ENCODE data around the gene PRR20E.
"Not testable (repeated sequence)": the region's sequence is repeated elsewhere in the genome, so short reads cannot be mapped to it uniquely, and the experiment has no call there.

The PRR20E gene

DNA sequence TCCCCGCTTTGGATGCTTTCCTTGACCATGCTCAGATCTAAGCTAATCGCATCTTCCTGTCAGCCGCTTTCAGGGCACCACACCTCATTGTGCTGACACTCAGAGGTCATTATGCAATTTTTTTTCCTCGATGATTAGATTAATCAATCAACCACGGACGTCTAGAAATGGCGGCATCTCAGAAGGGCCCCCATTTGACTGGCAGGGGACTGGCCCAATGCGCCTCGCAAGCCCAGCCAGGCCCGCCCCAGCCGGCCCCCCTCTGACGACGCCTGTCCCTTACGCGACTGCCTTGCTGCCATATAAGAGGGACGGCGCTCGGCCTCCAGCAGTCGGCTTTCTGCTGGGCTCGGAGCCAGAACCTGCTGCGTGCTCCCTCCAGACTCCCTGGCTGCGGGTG lies at the start of gene PRR20E:
Gene PRR20E (plus strand): TSS at position 301 of the 400 bp plus-strand sequence. CDS start 387 bp downstream, outside the sequence.
- not testable (repeated sequence) for H3K9ac ChIP-seq (ENCODE audit: low read length in 2 of 2); H3K27me3 ChIP-seq (ENCODE audit: control insufficient read depth in 1 of 2, insufficient read depth in 2 of 2, low read length in 2 of 2); H3K9me3 ChIP-seq (ENCODE audit: control insufficient read depth in 2 of 2, low read length in 2 of 2); H3K36me3 ChIP-seq (ENCODE audit: control insufficient read depth in 2 of 2, insufficient read depth in 2 of 2, low read length in 2 of 2); H3K27ac ChIP-seq (ENCODE audit: low read length); H3K4me1 ChIP-seq (ENCODE audit: control insufficient read depth, insufficient read depth, low read length); H3K4me3 ChIP-seq (ENCODE audit: low read length in 2 of 2)

- Histone ChIP-seq H3K27ac (ENCODE audit: low read length) (no peak overlapping the region), H3K4me3 (ENCODE audit: low read length in 2 of 2) (no peak overlapping the region), H3K9me3 (ENCODE audit: control insufficient read depth in 2 of 2, low read length in 2 of 2) (no peaks in the 10 kb centered on the region), H3K9ac (ENCODE audit: low read length in 2 of 2) (no peak overlapping the region), H3K4me1 (ENCODE audit: control insufficient read depth, insufficient read depth, low read length) (peaks cover 3% of the 10 kb centered on the region), H3K27me3 (ENCODE audit: control insufficient read depth in 1 of 2, insufficient read depth in 2 of 2, low read length in 2 of 2) (no peaks in the 10 kb centered on the region), H3K36me3 (ENCODE audit: control insufficient read depth in 2 of 2, insufficient read depth in 2 of 2, low read length in 2 of 2) (no peaks in the 10 kb centered on the region)
Measured at GRCh38 chr13:57123681-57124080, 43.3 kb upstream of the PRR20E start.

DNA sequence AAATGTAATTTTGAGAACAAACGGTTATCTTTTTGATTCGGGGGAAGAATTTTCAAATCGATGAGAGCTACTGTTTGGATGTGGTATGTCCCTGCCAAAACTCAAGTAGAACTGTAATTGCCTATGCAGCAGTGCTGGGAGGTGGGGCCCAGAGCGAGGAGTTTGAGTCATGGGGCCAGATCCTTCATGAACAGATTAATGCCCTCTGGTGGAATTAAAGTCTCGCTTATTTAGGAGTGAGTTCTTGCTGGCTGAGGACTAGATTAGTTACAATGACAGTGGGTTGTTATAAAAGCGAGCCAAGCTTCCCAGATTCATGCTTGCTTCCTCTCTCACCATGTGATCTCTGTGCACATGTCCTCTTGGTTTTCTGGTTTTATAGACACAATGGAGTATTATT lies 38.1 kb upstream of the PRR20E start:
- Histone ChIP-seq H3K27me3 (ENCODE audit: control insufficient read depth in 1 of 2, insufficient read depth in 2 of 2, low read length in 2 of 2) (no peaks in the 10 kb centered on the region), H3K9ac (ENCODE audit: low read length in 2 of 2) (no peak overlapping the region), H3K9me3 (ENCODE audit: control insufficient read depth in 2 of 2, low read length in 2 of 2) (no peaks in the 10 kb centered on the region), H3K36me3 (ENCODE audit: control insufficient read depth in 2 of 2, insufficient read depth in 2 of 2, low read length in 2 of 2) (no peaks in the 10 kb centered on the region), H3K4me3 (ENCODE audit: low read length in 2 of 2) (no peak overlapping the region), H3K27ac (ENCODE audit: low read length) (no peak overlapping the region), H3K4me1 (ENCODE audit: control insufficient read depth, insufficient read depth, low read length) (no peaks in the 10 kb centered on the region)

GRCh38 chr13:57136093-57136492 lies 30.9 kb upstream of the PRR20E start:
- Histone ChIP-seq H3K36me3 (ENCODE audit: control insufficient read depth in 2 of 2, insufficient read depth in 2 of 2, low read length in 2 of 2) (no peaks in the 10 kb centered on the region), H3K27me3 (ENCODE audit: control insufficient read depth in 1 of 2, insufficient read depth in 2 of 2, low read length in 2 of 2) (no peaks in the 10 kb centered on the region), H3K4me1 (ENCODE audit: control insufficient read depth, insufficient read depth, low read length) (no peaks in the 10 kb centered on the region), H3K27ac (ENCODE audit: low read length) (no peak overlapping the region), H3K9ac (ENCODE audit: low read length in 2 of 2) (no peak overlapping the region), H3K4me3 (ENCODE audit: low read length in 2 of 2) (no peak overlapping the region), H3K9me3 (ENCODE audit: control insufficient read depth in 2 of 2, low read length in 2 of 2) (no peaks in the 10 kb centered on the region)

- Histone ChIP-seq H3K27ac (ENCODE audit: low read length) (no peak overlapping the region), H3K36me3 (ENCODE audit: control insufficient read depth in 2 of 2, insufficient read depth in 2 of 2, low read length in 2 of 2) (no peaks in the 10 kb centered on the region), H3K27me3 (ENCODE audit: control insufficient read depth in 1 of 2, insufficient read depth in 2 of 2, low read length in 2 of 2) (no peaks in the 10 kb centered on the region), H3K4me1 (ENCODE audit: control insufficient read depth, insufficient read depth, low read length) (no peaks in the 10 kb centered on the region), H3K4me3 (ENCODE audit: low read length in 2 of 2) (no peak overlapping the region), H3K9ac (ENCODE audit: low read length in 2 of 2) (no peak overlapping the region), H3K9me3 (ENCODE audit: control insufficient read depth in 2 of 2, low read length in 2 of 2) (no peaks in the 10 kb centered on the region)
Measured at GRCh38 chr13:57137585-57137984, 29.4 kb upstream of the PRR20E start.

- Histone ChIP-seq H3K9ac (ENCODE audit: low read length in 2 of 2) (no peak overlapping the region), H3K4me3 (ENCODE audit: low read length in 2 of 2) (no peak overlapping the region), H3K36me3 (ENCODE audit: control insufficient read depth in 2 of 2, insufficient read depth in 2 of 2, low read length in 2 of 2) (no peaks in the 10 kb centered on the region), H3K4me1 (ENCODE audit: control insufficient read depth, insufficient read depth, low read length) (no peaks in the 10 kb centered on the region), H3K27me3 (ENCODE audit: control insufficient read depth in 1 of 2, insufficient read depth in 2 of 2, low read length in 2 of 2) (no peaks in the 10 kb centered on the region), H3K27ac (ENCODE audit: low read length) (no peak overlapping the region), H3K9me3 (ENCODE audit: control insufficient read depth in 2 of 2, low read length in 2 of 2) (no peaks in the 10 kb centered on the region)
Measured at GRCh38 chr13:57138988-57139387, 28.0 kb upstream of the PRR20E start.

DNA sequence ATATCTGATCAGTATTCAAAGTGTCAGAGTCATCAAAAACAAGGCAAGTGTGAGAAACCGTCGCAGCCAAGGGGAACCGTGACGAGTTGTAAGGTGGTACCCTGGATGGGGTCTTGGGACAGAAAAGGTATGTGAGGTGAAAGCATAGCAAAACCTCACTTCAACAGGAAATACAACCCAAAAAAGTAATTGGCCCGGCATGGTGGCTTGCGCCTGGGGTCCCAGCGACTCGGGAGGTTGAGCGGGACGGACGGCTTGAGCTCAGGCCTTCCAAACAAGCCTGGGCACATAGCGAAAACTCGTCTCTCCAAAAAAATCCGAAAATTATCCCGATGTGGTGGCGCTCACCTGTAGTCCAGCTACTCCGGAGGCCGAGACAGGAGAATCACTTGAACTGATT lies 27.2 kb upstream of the PRR20E start:
- not testable (repeated sequence) for H3K4me1 ChIP-seq (ENCODE audit: control insufficient read depth, insufficient read depth, low read length); H3K9ac ChIP-seq (ENCODE audit: low read length in 2 of 2); H3K27me3 ChIP-seq (ENCODE audit: control insufficient read depth in 1 of 2, insufficient read depth in 2 of 2, low read length in 2 of 2); H3K9me3 ChIP-seq (ENCODE audit: control insufficient read depth in 2 of 2, low read length in 2 of 2); H3K36me3 ChIP-seq (ENCODE audit: control insufficient read depth in 2 of 2, insufficient read depth in 2 of 2, low read length in 2 of 2); H3K27ac ChIP-seq (ENCODE audit: low read length); H3K4me3 ChIP-seq (ENCODE audit: low read length in 2 of 2)

GRCh38 chr13:57140235-57140968 lies 26.6 kb upstream of the PRR20E start, which contains the start of gene PRR20A:
TSS of gene PRR20A (plus strand) at chr13:57140918. CDS start at chr13:57141305, 387 bp downstream.
- H3K4me3 ChIP-seq (ENCODE audit: low read length in 2 of 2); H3K36me3 ChIP-seq (ENCODE audit: control insufficient read depth in 2 of 2, insufficient read depth in 2 of 2, low read length in 2 of 2); H3K27ac ChIP-seq (ENCODE audit: low read length); H3K4me1 ChIP-seq (ENCODE audit: control insufficient read depth, insufficient read depth, low read length); H3K9me3 ChIP-seq (ENCODE audit: control insufficient read depth in 2 of 2, low read length in 2 of 2); H3K27me3 ChIP-seq (ENCODE audit: control insufficient read depth in 1 of 2, insufficient read depth in 2 of 2, low read length in 2 of 2); H3K9ac ChIP-seq (ENCODE audit: low read length in 2 of 2): not testable (repeated sequence)

- not testable (repeated sequence) for H3K9me3 ChIP-seq (ENCODE audit: control insufficient read depth in 2 of 2, low read length in 2 of 2); H3K27me3 ChIP-seq (ENCODE audit: control insufficient read depth in 1 of 2, insufficient read depth in 2 of 2, low read length in 2 of 2); H3K4me3 ChIP-seq (ENCODE audit: low read length in 2 of 2); H3K36me3 ChIP-seq (ENCODE audit: control insufficient read depth in 2 of 2, insufficient read depth in 2 of 2, low read length in 2 of 2); H3K9ac ChIP-seq (ENCODE audit: low read length in 2 of 2); H3K4me1 ChIP-seq (ENCODE audit: control insufficient read depth, insufficient read depth, low read length); H3K27ac ChIP-seq (ENCODE audit: low read length)
Measured at GRCh38 chr13:57147188-57147587, 19.8 kb upstream of the PRR20E start, which contains the start of gene PRR20B. TSS of gene PRR20B (plus strand) at chr13:57147488. CDS start at chr13:57147875, 387 bp downstream.

DNA sequence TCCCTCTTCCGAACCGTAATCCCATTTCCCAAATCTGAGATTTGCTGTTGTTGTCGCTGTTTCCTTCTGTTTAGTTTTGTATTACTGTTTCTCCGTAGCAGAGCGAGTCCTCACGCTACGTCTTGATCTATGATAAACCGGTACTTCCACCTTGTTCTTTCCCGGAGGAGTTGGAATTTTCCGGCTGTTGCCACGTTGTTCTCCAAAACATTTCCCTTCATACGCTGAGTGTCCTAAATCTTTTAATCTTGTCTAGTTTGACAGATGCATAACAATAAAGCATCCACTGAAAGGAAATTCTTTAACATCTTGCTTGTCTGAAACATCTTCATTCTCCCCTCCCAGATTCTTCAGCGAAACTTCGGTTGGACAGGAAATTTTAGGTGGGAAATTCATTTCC lies 18.9 kb upstream of the PRR20E start:
- H3K27ac ChIP-seq (ENCODE audit: low read length); H3K9me3 ChIP-seq (ENCODE audit: control insufficient read depth in 2 of 2, low read length in 2 of 2); H3K9ac ChIP-seq (ENCODE audit: low read length in 2 of 2); H3K4me3 ChIP-seq (ENCODE audit: low read length in 2 of 2); H3K4me1 ChIP-seq (ENCODE audit: control insufficient read depth, insufficient read depth, low read length); H3K36me3 ChIP-seq (ENCODE audit: control insufficient read depth in 2 of 2, insufficient read depth in 2 of 2, low read length in 2 of 2); H3K27me3 ChIP-seq (ENCODE audit: control insufficient read depth in 1 of 2, insufficient read depth in 2 of 2, low read length in 2 of 2): not testable (repeated sequence)

- not testable (repeated sequence) for H3K27ac ChIP-seq (ENCODE audit: low read length); H3K9ac ChIP-seq (ENCODE audit: low read length in 2 of 2); H3K4me1 ChIP-seq (ENCODE audit: control insufficient read depth, insufficient read depth, low read length); H3K27me3 ChIP-seq (ENCODE audit: control insufficient read depth in 1 of 2, insufficient read depth in 2 of 2, low read length in 2 of 2); H3K4me3 ChIP-seq (ENCODE audit: low read length in 2 of 2); H3K36me3 ChIP-seq (ENCODE audit: control insufficient read depth in 2 of 2, insufficient read depth in 2 of 2, low read length in 2 of 2); H3K9me3 ChIP-seq (ENCODE audit: control insufficient read depth in 2 of 2, low read length in 2 of 2)
Measured at GRCh38 chr13:57153761-57154160, 13.2 kb upstream of the PRR20E start, which contains the start of gene PRR20C. TSS of gene PRR20C (plus strand) at chr13:57154061. CDS start at chr13:57154448, 387 bp downstream.
